Mesangial cell (primary cell): ENCODE data around the gene DYNAP. TPM values are rescaled to one million over a fixed set of nuclear protein-coding genes. Genes with fewer than 3 reads are reported as not detected.

Experiments used
- total RNA-seq: library from RNA; depleted of rRNA; stranded (reverse); fragments of >200 nt; gene quantifications from 2 replicates; pipeline ENCODE4 v1.2.3, GENCODE V29; 2015

The DYNAP gene, protein sequence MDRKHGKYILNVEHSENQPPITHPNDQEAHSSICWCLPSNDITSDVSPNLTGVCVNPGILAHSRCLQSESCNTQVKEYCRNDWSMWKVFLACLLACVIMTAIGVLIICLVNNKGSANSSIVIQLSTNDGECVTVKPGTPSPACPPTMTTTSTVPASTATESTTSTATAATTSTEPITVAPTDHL
- total RNA-seq: not detected in 2 replicates

DNA sequence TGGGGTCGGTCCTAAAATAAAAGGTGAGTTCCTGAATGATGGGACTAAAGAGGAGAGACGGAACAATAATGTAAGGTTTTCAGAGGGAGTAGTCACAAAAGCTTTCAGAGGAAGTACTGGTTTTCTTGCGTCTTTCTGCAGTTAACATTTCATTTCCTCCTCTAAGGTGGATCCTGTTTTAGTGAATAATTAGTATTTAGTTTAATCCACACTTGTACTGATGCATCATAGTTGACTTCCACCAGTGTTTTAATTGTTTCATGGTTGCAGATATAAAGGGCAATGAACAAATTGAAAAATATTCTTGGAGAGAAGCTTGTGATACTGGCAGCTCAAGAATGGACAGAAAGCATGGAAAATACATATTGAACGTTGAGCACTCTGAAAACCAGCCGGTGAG lies at the start of gene DYNAP:
Gene DYNAP (plus strand): TSS at position 301 of the 400 bp plus-strand sequence. CDS start 38 bp downstream, at position 339.

Other genes starting within 250 kb of the DYNAP start
- gene STARD6, start 233.4 kb upstream of the DYNAP start, total RNA-seq: 0.38 TPM in 1 of 2 replicates, not detected in the other
- 3.2 and 7.3 TPM in 2 replicates for gene C18orf54, start 233.3 kb upstream of the DYNAP start, total RNA-seq
- gene RAB27B, start 237.2 kb downstream of the DYNAP start, total RNA-seq: 1.6 and 3.0 TPM in 2 replicates